Kidney (tissue), 14 donors: ENCODE data around the gene IL17C. TPM values are rescaled to one million over a fixed set of nuclear protein-coding genes. Genes with fewer than 3 reads are reported as not detected.
A peak's percentile ranks its signal among the peaks of the same experiment; 100 is the strongest.

Experiments
- DNase-seq, 5 donors: peaks; one replicate each; pipeline ENCODE4 v3.0.0-alpha.2; 2013 to 2020
- FAIRE-seq: peaks from 2 replicates; lab custom pipeline; 2012; peaks lifted over from hg19 to GRCh38; lab: Jason Lieb, UNC
- H3K27ac ChIP-seq, 2 donors: one replicate each; pipeline ENCODE4 v1.7.0; 2013; ENCODE audit warnings: low read depth in 2 of 2, low read length in 2 of 2, inconsistent platforms in 1 of 2
- H3K27me3 ChIP-seq: one replicate; pipeline ENCODE4 v1.7.1; 2013; ENCODE audit warnings: low read length, inconsistent platforms; ENCODE audit not compliant: control insufficient read depth, insufficient read depth
- H3K36me3 ChIP-seq, 3 donors: one replicate each; pipeline versions ENCODE4 v1.7.0 to v1.7.1; 2013; ENCODE audit warnings: low read length in 3 of 3, control low read depth in 1 of 3, inconsistent platforms in 1 of 3; ENCODE audit not compliant: insufficient read depth in 3 of 3, control insufficient read depth in 2 of 3
- H3K4me1 ChIP-seq, 3 donors: one replicate each; pipeline versions ENCODE4 v1.7.0 to v1.7.1; 2013; ENCODE audit warnings: low read length in 3 of 3, inconsistent platforms in 1 of 3, low read depth in 1 of 3; ENCODE audit not compliant: control insufficient read depth in 2 of 3, insufficient read depth in 2 of 3
- H3K4me3 ChIP-seq, 3 donors: one replicate each; pipeline versions ENCODE4 v1.7.0 to v1.8.1; 2013; ENCODE audit warnings: low read length in 3 of 3, control low read depth in 1 of 3, inconsistent platforms in 1 of 3
- H3K9ac ChIP-seq, 3 donors: one replicate each; pipeline versions ENCODE4 v1.7.0 to v1.7.1; 2013; ENCODE audit warnings: low read length in 3 of 3, control low read depth in 1 of 3, inconsistent platforms in 1 of 3
- H3K9me3 ChIP-seq, 3 donors: one replicate each; pipeline versions ENCODE4 v1.7.0 to v1.7.1; 2013; ENCODE audit warnings: low read length in 3 of 3, control low read depth in 1 of 3, inconsistent platforms in 1 of 3; ENCODE audit not compliant: control insufficient read depth in 2 of 3, insufficient read depth in 1 of 3
- intact Hi-C: fragments of 100-400 bp; cut with DNase I; formaldehyde crosslinking; loops from one replicate; pipeline ENCODE4 v1.11.1; 2022
- polyA plus RNA-seq: library from polyadenylated mRNA; stranded (reverse); fragments of 350-450 nt; fragmentation: Illumina TruSeq; extraction: RNeasy Lipid Tissue Mini Kit (QIAGEN cat#74804); gene quantifications from one replicate; pipeline ENCODE4 v1.2.3, GENCODE V29; 2014; ENCODE audit warnings: low read depth, low replicate concordance; ENCODE audit not compliant: insufficient read depth
- total RNA-seq: library from RNA; stranded (reverse); fragmentation: NEBNext Ultra II Directional; extraction: Animal tissue kit (Norgen Biotek cat#: 25700); gene quantifications from one replicate; pipeline ENCODE4 v1.2.1, GENCODE V29; 2021
- TF ChIP-seq, protein P1 (sequence below): IDR thresholded peaks from 3 replicates; pipeline ENCODE4 v1.5.1; 2012; ENCODE audit warnings: mild to moderate bottlenecking, moderate library complexity, borderline replicate concordance; ENCODE audit not compliant: insufficient read depth; ENCODE audit errors: extremely low read depth
- donor health status: control.
- donor health status: control.
- donor health status: control.
- donor health status: control.
- donor health status: control.
- donor health status: DM: yes; HTN: yes; CAD: no.
- donor health status: Normal renal cell carcinoma (clear cell type).

IL17C gene
- total and polyA plus RNA-seq, 2 donors from 2014 or later: not detected

- no peaks in the 10 kb centered on the region for H3K9me3 ChIP-seq
- H3K4me3 ChIP-seq: no peak overlapping the region
- no peak overlapping the region for H3K27ac ChIP-seq
- H3K9ac ChIP-seq: no peak overlapping the region
- TF ChIP-seq, protein P1, sequence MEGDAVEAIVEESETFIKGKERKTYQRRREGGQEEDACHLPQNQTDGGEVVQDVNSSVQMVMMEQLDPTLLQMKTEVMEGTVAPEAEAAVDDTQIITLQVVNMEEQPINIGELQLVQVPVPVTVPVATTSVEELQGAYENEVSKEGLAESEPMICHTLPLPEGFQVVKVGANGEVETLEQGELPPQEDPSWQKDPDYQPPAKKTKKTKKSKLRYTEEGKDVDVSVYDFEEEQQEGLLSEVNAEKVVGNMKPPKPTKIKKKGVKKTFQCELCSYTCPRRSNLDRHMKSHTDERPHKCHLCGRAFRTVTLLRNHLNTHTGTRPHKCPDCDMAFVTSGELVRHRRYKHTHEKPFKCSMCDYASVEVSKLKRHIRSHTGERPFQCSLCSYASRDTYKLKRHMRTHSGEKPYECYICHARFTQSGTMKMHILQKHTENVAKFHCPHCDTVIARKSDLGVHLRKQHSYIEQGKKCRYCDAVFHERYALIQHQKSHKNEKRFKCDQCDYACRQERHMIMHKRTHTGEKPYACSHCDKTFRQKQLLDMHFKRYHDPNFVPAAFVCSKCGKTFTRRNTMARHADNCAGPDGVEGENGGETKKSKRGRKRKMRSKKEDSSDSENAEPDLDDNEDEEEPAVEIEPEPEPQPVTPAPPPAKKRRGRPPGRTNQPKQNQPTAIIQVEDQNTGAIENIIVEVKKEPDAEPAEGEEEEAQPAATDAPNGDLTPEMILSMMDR: no peak
- H3K4me1 ChIP-seq: peaks cover 0 to 2% (median 0%) of the 10 kb centered on the region in 3 donors
- H3K27me3 ChIP-seq: peaks cover 3% of the 10 kb centered on the region
- no peak for DNase-seq
- intact Hi-C loops: no loop called here
- no peak for FAIRE-seq
- H3K36me3 ChIP-seq: no peaks in the 10 kb centered on the region
Measured at GRCh38 chr16:88677721-88678120, 39.3 kb downstream of the IL17C start.

GRCh38 chr16:88678224-88678979 lies 40.0 kb downstream of the IL17C start:
- H3K36me3 ChIP-seq: no peaks in the 10 kb centered on the region
- H3K27me3 ChIP-seq: peaks cover 3% of the 10 kb centered on the region
- TF ChIP-seq, protein P1: no peak
- no peak overlapping the region for H3K4me3 ChIP-seq
- FAIRE-seq (no peak), DNase-seq (peak in 2 of 5 donors; percentile 16 to 73)
- no peak overlapping the region for H3K9ac ChIP-seq
- intact Hi-C loops: no loop called here
- H3K4me1 ChIP-seq: peaks cover 0 to 2% (median 0%) of the 10 kb centered on the region in 3 donors
- no peak overlapping the region for H3K27ac ChIP-seq
- H3K9me3 ChIP-seq: no peaks in the 10 kb centered on the region

DNA sequence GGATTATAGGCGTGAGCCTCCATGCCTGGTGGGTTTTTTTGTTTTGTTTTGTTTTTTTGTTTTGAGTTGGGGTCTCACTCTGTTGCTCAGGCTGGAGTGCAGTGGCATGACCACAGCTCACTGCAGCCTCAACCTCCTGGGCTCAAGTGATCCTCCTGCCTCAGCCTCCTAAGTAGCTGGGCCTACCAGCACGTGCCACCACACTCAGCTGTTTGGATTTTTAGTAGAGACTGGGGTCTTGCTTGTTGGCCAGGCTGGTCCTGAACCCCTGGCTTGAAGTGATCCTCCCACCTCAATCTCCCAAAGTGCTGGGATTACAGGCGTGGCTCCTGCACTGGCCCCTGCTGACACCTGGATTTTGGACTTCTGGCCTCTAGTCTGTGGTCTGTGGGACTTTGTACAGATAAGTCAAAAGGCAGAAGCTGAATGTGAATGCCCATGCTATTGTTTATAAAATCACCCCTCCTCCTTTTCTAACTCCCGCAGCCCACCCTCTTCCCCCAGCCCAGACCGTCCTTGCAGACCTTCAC lies 42.2 kb downstream of the IL17C start:
- FAIRE-seq (no peak), DNase-seq (no peak)
- TF ChIP-seq, protein P1: no peak
- intact Hi-C loops: no loop called here
- no peak overlapping the region for H3K27ac ChIP-seq
- peaks cover 9% of the 10 kb centered on the region for H3K27me3 ChIP-seq
- H3K9me3 ChIP-seq: no peaks in the 10 kb centered on the region
- H3K36me3 ChIP-seq: no peaks in the 10 kb centered on the region
- H3K4me1 ChIP-seq: peaks cover 0 to 2% (median 0%) of the 10 kb centered on the region in 3 donors
- H3K4me3 ChIP-seq: no peak overlapping the region
- H3K9ac ChIP-seq: no peak overlapping the region
